ENCODE data around the gene DEPDC5.
A peak's percentile ranks its signal among the peaks of the same experiment; 100 is the strongest.

DEPDC5 gene

DNA sequence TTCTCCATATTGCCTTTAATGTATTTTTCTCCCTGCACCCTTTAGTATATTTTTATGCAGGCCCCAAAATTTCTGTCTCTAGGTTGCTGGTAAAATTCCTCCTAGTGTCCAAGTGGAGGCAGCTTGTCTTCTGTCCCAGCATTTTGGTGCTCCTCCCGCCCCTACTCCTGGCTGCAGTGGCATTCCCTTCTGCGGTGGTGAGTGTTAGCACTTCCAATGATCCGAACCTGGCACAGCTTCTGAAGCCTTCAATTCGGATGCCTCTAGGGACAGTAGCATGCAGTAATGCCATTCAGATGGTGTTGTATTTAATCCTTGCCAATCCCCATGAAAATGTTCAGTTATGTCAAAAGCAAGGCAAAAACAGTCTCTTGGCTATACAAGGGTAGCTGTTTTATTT lies 196.4 kb downstream of the DEPDC5 start:
- DNase-seq (ENCODE audit: low read depth): no peak

DNA sequence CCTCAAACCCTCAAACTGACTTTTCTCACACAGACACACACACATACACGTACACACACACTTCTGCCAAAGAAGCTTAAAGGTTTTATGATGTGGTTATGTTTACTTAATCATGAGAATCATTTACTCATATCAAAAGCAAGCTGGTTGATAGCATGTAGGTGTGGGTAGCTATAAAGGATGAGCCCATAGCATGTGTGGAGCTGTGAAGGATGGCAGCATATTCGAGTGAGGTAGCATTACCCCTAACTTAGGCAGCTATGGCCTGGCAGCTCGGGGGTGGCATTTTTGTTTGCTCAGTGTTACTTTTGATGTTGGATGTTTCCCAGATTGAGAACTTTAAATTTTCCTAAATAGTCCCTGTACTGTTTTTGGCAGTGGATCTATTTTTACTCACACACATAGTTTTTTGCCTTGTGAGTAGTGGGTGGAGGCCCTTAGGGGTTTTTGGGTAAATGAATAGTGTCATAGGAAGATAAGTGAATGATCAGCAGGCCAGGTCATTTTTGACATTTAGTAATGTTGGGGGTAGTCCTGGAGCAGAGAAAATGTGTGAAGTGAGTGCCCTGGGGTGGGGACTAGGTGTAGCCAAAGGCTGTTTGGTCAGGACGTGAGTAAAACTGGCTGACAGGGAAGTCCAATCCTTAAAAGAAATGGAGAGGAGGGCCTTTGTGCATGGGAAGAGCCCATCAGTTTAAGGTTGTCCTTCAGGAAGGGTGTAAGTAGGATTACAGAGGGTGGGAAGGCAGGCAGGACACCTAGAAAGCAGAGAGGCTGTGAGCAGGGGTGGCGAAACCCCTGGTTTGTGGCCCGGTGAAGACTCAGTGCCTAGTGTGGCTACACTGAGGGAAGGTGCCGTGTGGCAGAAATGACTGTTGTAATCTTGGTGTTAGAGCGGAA lies 197.6 kb downstream of the DEPDC5 start:
- no peak for DNase-seq (ENCODE audit: low read depth)

DNA sequence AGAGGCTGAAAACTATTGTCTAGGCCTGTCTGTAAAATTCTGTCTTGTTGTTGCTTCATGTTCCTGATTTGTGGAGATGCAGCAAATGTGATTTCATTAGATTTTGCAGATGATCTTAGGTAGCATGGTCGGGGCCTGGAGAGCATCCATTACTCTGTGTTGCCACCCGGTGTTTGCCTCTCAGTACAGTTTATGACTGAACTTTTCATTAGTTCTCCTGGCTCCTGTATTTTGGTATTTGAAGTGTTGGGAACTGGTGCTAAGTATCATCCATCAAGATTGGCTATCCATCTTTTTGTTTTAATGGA lies 198.2 kb downstream of the DEPDC5 start:
- DNase-seq (ENCODE audit: low read depth): no peak

DNA sequence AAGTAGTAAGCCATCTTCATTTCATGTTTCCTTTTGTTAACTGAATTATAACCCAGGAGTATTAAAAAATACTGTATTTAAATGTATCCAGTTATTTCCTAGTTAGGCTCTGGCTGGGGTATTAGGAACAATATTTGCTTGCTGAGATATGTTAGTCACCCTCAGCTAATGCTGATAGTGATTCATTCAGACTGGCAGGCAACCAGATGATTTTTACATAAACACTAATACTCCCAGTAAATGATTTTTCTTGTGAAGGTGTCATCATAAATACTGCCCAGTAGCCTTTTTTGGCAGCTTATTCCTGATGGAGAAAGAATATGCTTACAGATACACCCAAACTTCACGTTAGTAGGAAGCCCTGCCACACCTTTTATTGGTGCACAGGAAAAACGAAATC lies 198.7 kb downstream of the DEPDC5 start:
- peak; percentile 68 for DNase-seq (ENCODE audit: low read depth)

DNA sequence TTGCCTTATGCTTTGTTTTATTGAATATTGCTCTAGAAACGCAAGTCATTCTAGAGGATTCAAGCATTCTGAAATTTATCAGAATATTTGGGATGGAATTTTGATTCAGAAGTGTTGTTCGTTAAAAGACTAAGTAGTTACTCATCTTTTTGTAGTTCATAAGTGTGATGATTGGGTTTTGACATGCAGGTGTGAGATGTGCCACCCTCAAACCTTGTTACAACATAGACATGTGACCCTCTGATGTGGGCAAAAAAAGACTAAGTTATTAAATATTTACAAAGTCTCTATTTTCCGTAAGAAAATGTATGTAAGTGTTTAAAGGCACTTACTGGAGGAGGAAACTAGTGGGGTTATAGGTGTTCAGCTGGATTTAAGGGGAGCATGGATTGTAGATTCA lies 199.4 kb downstream of the DEPDC5 start:
- no peak for DNase-seq (ENCODE audit: low read depth)

DNA sequence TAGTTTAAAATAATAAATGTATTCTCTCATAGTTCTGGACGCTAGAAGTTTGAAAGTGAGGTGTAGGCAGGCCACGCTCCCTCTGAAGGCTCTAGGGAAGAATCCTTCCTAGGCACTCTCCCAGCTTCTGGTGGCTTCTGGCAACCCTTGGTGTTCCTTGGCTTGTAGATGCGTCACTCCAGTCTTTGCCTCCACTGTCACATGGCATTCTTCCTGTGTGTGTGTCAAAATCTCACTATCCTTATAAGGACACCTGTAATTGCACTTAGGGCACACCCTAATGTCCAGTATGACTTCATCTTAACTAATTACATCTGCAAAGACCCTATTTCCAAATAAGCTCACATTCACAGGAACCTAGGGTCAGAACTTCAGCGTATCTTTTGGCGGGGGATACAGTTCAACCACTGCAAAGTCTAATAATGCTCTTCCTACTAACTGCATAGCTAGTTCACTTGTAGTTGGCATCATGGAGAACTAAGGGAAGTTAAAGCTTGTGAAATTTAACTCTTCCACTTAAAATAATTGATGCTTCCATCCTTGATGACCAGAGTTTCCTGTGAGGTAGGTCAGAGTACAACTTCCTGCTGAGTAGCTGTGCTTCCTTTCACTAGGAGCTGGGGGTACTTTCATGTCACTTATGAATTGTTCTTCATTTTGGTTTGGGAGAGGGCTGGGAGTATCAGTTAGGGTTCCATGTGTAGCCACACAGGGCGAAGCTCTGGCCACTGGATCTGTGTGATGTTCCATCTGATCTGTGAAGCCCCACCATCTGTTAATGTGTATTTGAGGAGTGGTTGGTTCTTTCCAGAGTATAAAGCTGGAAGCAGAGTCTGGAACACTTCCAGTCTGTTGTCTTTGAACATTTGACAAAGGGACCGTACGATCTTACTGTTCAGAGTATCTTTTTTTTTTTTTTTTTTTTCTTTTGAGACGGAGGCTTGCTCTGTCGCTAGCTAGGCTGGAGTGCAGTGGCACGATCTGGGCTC lies 201.0 kb downstream of the DEPDC5 start:
- DNase-seq (ENCODE audit: low read depth): no peak

DNA sequence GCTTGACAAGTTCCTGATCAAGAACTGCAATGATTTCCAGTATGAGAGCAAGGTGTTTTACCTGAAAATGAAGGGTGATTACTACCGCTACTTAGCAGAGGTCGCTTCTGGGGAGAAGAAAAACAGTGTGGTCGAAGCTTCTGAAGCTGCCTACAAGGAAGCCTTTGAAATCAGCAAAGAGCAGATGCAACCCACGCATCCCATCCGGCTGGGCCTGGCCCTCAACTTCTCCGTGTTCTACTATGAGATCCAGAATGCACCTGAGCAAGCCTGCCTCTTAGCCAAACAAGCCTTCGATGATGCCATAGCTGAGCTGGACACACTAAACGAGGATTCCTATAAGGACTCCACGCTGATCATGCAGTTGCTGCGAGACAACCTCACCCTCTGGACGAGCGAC lies 202.5 kb downstream of the DEPDC5 start:
- no peak for DNase-seq (ENCODE audit: low read depth)
